Thoracic aorta (tissue), 2 donors: ENCODE data around the gene TPO. TPM values are rescaled to one million over a fixed set of nuclear protein-coding genes. Genes with fewer than 3 reads are reported as not detected.

Source experiments
- ATAC-seq: fragments of 150-250 bp; one replicate; pipeline ENCODE4 v1.8.0; 2017; ENCODE audit warnings: low read depth; ENCODE audit not compliant: insufficient number of reproducible peaks, low FRiP score
- DNase-seq: peaks from one replicate; pipeline ENCODE4 v3.0.0-alpha.2; 2020; ENCODE audit warnings: low spot score
- H3K27ac ChIP-seq, 2 donors: fragments of 200-600 bp; sonication (generic); 1 replicate in 1 of 2; 2 replicates in 1 of 2; pipeline ENCODE4 v1.5.1; 2016; ENCODE audit warnings: mild to moderate bottlenecking in 2 of 2, moderate library complexity in 2 of 2
- H3K27me3 ChIP-seq: fragments of 200-600 bp; sonication (generic); replicated peaks from 2 replicates; pipeline ENCODE4 v1.6.0; 2016; ENCODE audit warnings: mild to moderate bottlenecking; ENCODE audit not compliant: insufficient read depth
- H3K36me3 ChIP-seq: fragments of 200-600 bp; sonication (generic); one replicate; pipeline ENCODE4 v1.5.1; 2016
- H3K4me1 ChIP-seq, 2 donors: fragments of 200-600 bp; sonication (generic); 1 replicate in 1 of 2; 2 replicates in 1 of 2; pipeline versions ENCODE4 v1.5.1 to v1.6.0; 2016; ENCODE audit warnings: low read depth in 2 of 2, mild to moderate bottlenecking in 1 of 2; ENCODE audit not compliant: control insufficient read depth in 1 of 2
- H3K4me3 ChIP-seq: fragments of 200-600 bp; sonication (generic); 2 replicates; pipeline ENCODE4 v1.5.1; 2016; ENCODE audit warnings: mild to moderate bottlenecking
- H3K9me3 ChIP-seq: fragments of 200-600 bp; sonication (generic); 2 replicates; pipeline ENCODE4 v1.5.1; 2016
- total RNA-seq, 2 donors: library from RNA; depleted of rRNA; stranded (reverse); fragments of >200 nt; gene quantifications; one replicate each; pipeline versions ENCODE4 v1.1.0 to v1.2.3, GENCODE V29; 2016
- TF ChIP-seq, protein P1 (sequence below): fragments of 200-600 bp; sonication (generic); IDR thresholded peaks from one replicate; pipeline ENCODE4 v1.5.1; 2019; ENCODE audit warnings: antibody characterized with exemption

The TPO gene
- total RNA-seq, 2 donors from 2014 or later, result 8.1 to 24.1 TPM

DNA sequence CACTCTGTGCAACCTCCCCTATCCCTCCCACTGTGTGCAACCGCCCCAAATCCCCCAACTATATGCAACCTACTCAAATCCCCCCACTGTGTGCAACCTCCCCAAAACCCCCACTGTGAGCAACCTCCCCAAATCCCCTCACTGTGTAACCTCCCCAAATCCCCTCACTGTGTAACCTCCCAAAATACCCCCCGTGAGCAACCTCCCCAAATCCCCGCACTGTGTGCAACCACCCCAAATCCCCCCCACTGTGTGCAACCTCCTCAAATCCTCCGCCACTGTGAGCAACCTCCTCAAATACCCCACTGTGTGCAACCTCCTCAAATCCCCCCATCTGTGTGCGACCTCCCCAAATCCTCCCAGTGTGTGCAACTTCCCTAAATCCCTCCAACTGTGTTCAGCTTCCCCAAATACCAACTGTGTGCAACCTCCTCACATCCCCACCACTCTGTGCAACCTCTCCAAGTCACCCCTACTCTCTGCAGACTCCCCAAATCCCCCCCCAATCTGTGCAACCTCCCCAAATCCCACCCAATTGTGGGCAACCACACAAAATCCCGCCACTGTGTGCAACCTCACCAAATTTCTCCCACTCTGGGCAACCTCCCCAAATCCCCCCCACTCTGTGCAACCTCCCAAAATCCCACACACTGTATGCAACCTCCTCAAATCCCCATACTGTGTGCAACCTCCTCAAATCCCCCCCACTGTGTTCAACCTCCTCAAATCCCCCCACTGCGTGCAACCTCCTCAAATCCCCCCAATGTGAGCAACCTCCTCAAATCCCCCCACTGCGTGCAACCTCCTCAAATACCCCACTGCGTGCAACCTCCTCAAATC lies 114.1 kb downstream of the TPO start:
- Histone ChIP-seq H3K9me3 (no peaks in the 10 kb centered on the region), H3K27ac (no peak overlapping the region), H3K4me1 (no peaks in the 10 kb centered on the region), H3K4me3 (no peak overlapping the region), H3K27me3 (no peaks in the 10 kb centered on the region), H3K36me3 (no peaks in the 10 kb centered on the region)
- ATAC-seq, result no peak
- TF ChIP-seq, protein P1, sequence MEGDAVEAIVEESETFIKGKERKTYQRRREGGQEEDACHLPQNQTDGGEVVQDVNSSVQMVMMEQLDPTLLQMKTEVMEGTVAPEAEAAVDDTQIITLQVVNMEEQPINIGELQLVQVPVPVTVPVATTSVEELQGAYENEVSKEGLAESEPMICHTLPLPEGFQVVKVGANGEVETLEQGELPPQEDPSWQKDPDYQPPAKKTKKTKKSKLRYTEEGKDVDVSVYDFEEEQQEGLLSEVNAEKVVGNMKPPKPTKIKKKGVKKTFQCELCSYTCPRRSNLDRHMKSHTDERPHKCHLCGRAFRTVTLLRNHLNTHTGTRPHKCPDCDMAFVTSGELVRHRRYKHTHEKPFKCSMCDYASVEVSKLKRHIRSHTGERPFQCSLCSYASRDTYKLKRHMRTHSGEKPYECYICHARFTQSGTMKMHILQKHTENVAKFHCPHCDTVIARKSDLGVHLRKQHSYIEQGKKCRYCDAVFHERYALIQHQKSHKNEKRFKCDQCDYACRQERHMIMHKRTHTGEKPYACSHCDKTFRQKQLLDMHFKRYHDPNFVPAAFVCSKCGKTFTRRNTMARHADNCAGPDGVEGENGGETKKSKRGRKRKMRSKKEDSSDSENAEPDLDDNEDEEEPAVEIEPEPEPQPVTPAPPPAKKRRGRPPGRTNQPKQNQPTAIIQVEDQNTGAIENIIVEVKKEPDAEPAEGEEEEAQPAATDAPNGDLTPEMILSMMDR, result no peak
- no peak for DNase-seq

DNA sequence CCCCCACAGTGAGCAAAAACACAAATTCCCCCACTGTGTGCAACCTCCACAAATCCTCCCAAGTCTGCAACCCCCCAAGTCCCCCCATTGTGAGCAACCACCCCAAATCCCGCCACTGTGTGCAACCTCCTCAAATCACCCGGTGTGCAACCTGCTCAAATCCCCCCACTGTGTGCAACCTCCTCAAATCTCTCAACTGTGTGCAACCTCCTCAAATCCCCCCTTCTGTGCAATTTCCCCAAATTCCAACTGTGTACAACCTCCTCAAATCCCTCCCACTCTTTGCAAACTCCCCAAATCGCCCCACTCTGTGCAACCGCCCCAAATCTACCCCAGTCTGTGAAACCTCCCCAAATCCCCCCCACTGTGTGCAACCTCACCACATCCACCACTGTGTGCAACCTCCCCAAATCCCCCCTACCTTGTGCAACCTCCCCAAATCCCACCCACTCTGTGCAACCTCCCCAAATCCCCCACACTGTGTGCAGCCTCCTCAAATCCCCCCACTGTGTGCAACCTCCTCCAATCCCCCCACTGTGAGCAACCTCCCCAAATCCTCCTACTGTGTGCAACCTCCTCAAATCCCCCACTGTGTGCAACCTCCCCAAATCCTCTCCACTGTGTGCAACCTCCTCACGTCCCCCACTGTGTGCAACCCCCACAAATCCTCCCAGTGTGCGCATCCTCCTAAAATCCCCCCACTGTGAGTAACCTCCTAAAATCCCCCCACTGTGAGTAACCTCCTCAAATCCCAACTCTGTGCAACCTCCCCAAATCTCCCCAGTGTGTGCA lies 115.2 kb downstream of the TPO start:
- TF ChIP-seq, protein P1, result no peak
- no peak for DNase-seq
- Histone ChIP-seq H3K36me3 (no peaks in the 10 kb centered on the region), H3K9me3 (no peaks in the 10 kb centered on the region), H3K27ac (no peak overlapping the region), H3K4me1 (no peaks in the 10 kb centered on the region), H3K4me3 (no peak overlapping the region), H3K27me3 (no peaks in the 10 kb centered on the region)
- ATAC-seq, result no peak

DNA sequence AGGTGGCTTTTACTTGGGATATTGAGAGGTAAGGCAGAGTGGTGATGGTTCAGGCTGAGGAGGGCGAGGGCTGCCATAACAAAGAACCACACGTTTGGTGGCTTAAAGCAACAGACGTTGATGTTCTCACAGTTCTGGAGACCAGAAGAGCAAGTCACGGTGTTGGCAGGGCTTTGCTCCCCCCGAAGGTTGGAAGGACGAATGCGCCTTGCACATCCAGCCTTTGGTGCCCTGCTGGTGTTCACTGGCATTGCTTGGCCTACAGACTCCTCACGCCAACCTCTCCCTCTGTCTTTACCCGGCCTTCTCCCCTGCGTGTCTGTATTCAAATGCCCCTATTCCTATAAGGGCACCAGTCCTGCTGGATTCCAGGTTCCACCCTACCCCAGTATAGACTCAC lies 125.4 kb downstream of the TPO start:
- H3K4me1 ChIP-seq, result no peaks in the 10 kb centered on the region
- H3K36me3 ChIP-seq, result no peaks in the 10 kb centered on the region
- no peak for DNase-seq
- no peak overlapping the region for H3K4me3 ChIP-seq
- no peaks in the 10 kb centered on the region for H3K9me3 ChIP-seq
- H3K27me3 ChIP-seq, result no peaks in the 10 kb centered on the region
- ATAC-seq, result no peak
- H3K27ac ChIP-seq, result no peak overlapping the region
- TF ChIP-seq, protein P1, result no peak

DNA sequence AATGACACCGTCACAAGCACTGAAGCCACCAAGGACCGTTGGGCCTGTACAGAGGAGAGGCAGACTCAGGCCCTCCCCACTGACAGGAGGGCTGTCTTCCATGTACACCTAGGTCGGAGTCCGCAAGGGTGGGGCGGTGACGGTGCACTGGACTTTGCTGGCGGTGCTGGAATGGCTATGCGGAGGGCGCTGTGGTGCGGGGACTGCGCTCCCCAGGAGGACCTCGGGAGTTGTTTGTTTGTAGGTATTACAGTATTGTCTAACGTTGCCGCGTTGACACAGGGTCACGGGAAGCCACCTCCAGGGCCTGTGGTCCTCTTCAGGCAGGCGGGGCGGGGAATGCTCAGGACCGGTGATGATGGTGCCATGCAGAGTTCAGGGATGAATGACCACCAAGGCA lies 126.2 kb downstream of the TPO start:
- H3K4me3 ChIP-seq, result no peak overlapping the region
- no peaks in the 10 kb centered on the region for H3K27me3 ChIP-seq
- no peak for ATAC-seq
- H3K27ac ChIP-seq, result no peak overlapping the region
- DNase-seq, result no peak
- H3K9me3 ChIP-seq, result no peaks in the 10 kb centered on the region
- TF ChIP-seq, protein P1, result no peak
- no peaks in the 10 kb centered on the region for H3K36me3 ChIP-seq
- H3K4me1 ChIP-seq, result no peaks in the 10 kb centered on the region

DNA sequence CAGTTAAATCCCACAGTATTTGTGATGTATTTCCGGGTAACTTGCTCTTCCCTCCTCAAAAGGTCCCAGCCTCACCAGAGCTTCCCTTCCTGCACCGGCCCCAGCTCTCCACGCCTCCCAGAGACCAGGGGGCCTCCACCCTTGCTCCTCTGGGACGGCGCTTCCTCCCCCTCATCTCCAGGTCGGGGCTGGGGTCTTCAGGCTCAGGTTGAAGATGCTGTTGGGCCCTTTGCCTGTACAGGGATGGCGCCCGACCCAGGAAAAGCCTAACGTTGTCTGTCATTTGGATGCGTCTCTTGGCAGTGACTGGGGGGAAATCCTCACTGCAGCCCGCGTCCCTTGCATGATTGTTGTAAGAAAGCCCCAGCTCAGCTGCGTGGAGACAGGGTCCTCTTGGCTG lies 126.7 kb downstream of the TPO start:
- DNase-seq, result no peak
- Histone ChIP-seq H3K27me3 (no peaks in the 10 kb centered on the region), H3K9me3 (no peaks in the 10 kb centered on the region), H3K4me1 (no peaks in the 10 kb centered on the region), H3K36me3 (no peaks in the 10 kb centered on the region), H3K4me3 (no peak overlapping the region), H3K27ac (no peak overlapping the region)
- TF ChIP-seq, protein P1, result no peak
- no peak for ATAC-seq
